ENCODE data around the gene OR13C5. TPM values are rescaled to one million over a fixed set of nuclear protein-coding genes. Genes with fewer than 3 reads are reported as not detected.
"Not testable (repeated sequence)": the region's sequence is repeated elsewhere in the genome, so short reads cannot be mapped to it uniquely, and the experiment has no call there.

Gene OR13C5
- total and polyA plus RNA-seq, 4 donors = not detected

GRCh38 chr9:104604801-104605200 lies 5.6 kb upstream of the OR13C5 start:
- TF ChIP-seq FOXA2 (IDR thresholded peaks at IDR 0.05) = no peak
- TF ChIP-seq NR2F2 (IDR thresholded peaks at IDR 0.05) = no peak
- no peak for TF ChIP-seq SP1 (IDR thresholded peaks at IDR 0.05)
- TF ChIP-seq JUND (IDR thresholded peaks at IDR 0.05) = no peak
- no peak for TF ChIP-seq HNF4A (conservative IDR thresholded peaks at IDR 0.05)
- no peaks in the 10 kb centered on the region for H3K36me3 ChIP-seq (ENCODE audit: control insufficient read depth in 4 of 4, insufficient read depth in 3 of 4, low read depth in 1 of 4, low read length in 3 of 4)
- no peaks in the 10 kb centered on the region for H3K9me3 ChIP-seq (ENCODE audit: control insufficient read depth in 4 of 4, low read length in 3 of 4)
- WGBS = 70% methylated on average over 3 of the region's 3 CpGs
- no peak overlapping the region for H3K4me3 ChIP-seq (ENCODE audit: low read depth in 1 of 3, low read length in 3 of 3)
- no peaks in the 10 kb centered on the region for H3K4me1 ChIP-seq (ENCODE audit: control insufficient read depth in 4 of 4, insufficient read depth in 4 of 4, low read length in 3 of 4)
- DNase-seq (ENCODE audit: low spot score) = no peak
- no peak overlapping the region for H3K27ac ChIP-seq (ENCODE audit: low read depth in 1 of 2, low read length in 2 of 2)
- H3K9ac ChIP-seq (ENCODE audit: low read depth in 1 of 2, low read length in 2 of 2) = no peak overlapping the region
- H3K27me3 ChIP-seq (ENCODE audit: control insufficient read depth in 4 of 4, insufficient read depth in 4 of 4, low read length in 3 of 4) = no peaks in the 10 kb centered on the region

- DNase-seq (ENCODE audit: low spot score); H3K4me3 ChIP-seq (ENCODE audit: low read depth in 1 of 3, low read length in 3 of 3); H3K27me3 ChIP-seq (ENCODE audit: control insufficient read depth in 4 of 4, insufficient read depth in 4 of 4, low read length in 3 of 4); H3K27ac ChIP-seq (ENCODE audit: low read depth in 1 of 2, low read length in 2 of 2); H3K9me3 ChIP-seq (ENCODE audit: control insufficient read depth in 4 of 4, low read length in 3 of 4); H3K4me1 ChIP-seq (ENCODE audit: control insufficient read depth in 4 of 4, insufficient read depth in 4 of 4, low read length in 3 of 4); H3K36me3 ChIP-seq (ENCODE audit: control insufficient read depth in 4 of 4, insufficient read depth in 3 of 4, low read depth in 1 of 4, low read length in 3 of 4); H3K9ac ChIP-seq (ENCODE audit: low read depth in 1 of 2, low read length in 2 of 2): not testable (repeated sequence)
- WGBS = 72% methylated on average over 3 of the region's 3 CpGs
Observed at GRCh38 chr9:104598749-104599148, 464 bp downstream of the OR13C5 start.

GRCh38 chr9:104589626-104590025 lies 9.6 kb downstream of the OR13C5 start:
- Histone ChIP-seq H3K36me3 (ENCODE audit: control insufficient read depth in 4 of 4, insufficient read depth in 3 of 4, low read depth in 1 of 4, low read length in 3 of 4) (no peaks in the 10 kb centered on the region), H3K4me1 (ENCODE audit: control insufficient read depth in 4 of 4, insufficient read depth in 4 of 4, low read length in 3 of 4) (no peaks in the 10 kb centered on the region), H3K9me3 (ENCODE audit: control insufficient read depth in 4 of 4, low read length in 3 of 4) (no peaks in the 10 kb centered on the region), H3K9ac (ENCODE audit: low read depth in 1 of 2, low read length in 2 of 2) (no peak overlapping the region), H3K4me3 (ENCODE audit: low read depth in 1 of 3, low read length in 3 of 3) (no peak overlapping the region), H3K27me3 (ENCODE audit: control insufficient read depth in 4 of 4, insufficient read depth in 4 of 4, low read length in 3 of 4) (no peaks in the 10 kb centered on the region), H3K27ac (ENCODE audit: low read depth in 1 of 2, low read length in 2 of 2) (no peak overlapping the region)
- 46% methylated on average over 1 of the region's 1 CpG for WGBS
- DNase-seq (ENCODE audit: low spot score) = no peak
- TF ChIP-seq NR2F2 (IDR thresholded peaks at IDR 0.05) (no peak), RAD21 (IDR thresholded peaks at IDR 0.05) (no peak), HNF4G (IDR thresholded peaks at IDR 0.05) (no peak), MAX (IDR thresholded peaks at IDR 0.05) (no peak), RXRA (IDR thresholded peaks at IDR 0.05) (no peak), ZBTB33 (IDR thresholded peaks at IDR 0.05) (no peak), ATF3 (IDR thresholded peaks at IDR 0.05) (no peak), CTCF (IDR thresholded peaks at IDR 0.05; ENCODE audit: low read depth, low read length, missing input control) (no peak), JUND (IDR thresholded peaks at IDR 0.05) (no peak)

Measured in liver (tissue), 9 donors.